CD14-positive monocyte (primary cell): Measurements from ENCODE around the gene STK32B. TPM values are rescaled to one million over a fixed set of nuclear protein-coding genes. Genes with fewer than 3 reads are reported as not detected.

ENCODE experiments used
- DNase-seq, 3 donors: peaks; one replicate each; pipeline ENCODE4 v3.0.0-alpha.2; 2011 to 2022
- H2AFZ ChIP-seq: 2 replicates; pipeline ENCODE4 v1.6.0; 2012; ENCODE audit warnings: mild to moderate bottlenecking, low read depth, low read length, inconsistent platforms; ENCODE audit not compliant: insufficient read depth, poor library complexity, severe bottlenecking
- H3K27ac ChIP-seq, 2 donors: 1 replicate in 1 of 2; 2 replicates in 1 of 2; pipeline ENCODE4 v1.5.1; 2012 to 2013; ENCODE audit warnings: low read length in 2 of 2, control low read depth in 1 of 2, inconsistent platforms in 1 of 2, low read depth in 1 of 2, mild to moderate bottlenecking in 1 of 2
- H3K27me3 ChIP-seq, 2 donors: one replicate each; pipeline versions ENCODE4 v1.6.0 to v1.6.1; 2011 to 2013; ENCODE audit warnings: low read length in 2 of 2; ENCODE audit not compliant: control insufficient read depth in 2 of 2, insufficient read depth in 2 of 2
- H3K36me3 ChIP-seq, 2 donors: replicated peaks in 1 of 2; 1 replicate in 1 of 2; 2 replicates in 1 of 2; pipeline versions ENCODE4 v1.5.1 to v1.6.1; 2012 to 2013; ENCODE audit warnings: low read length in 2 of 2, control low read depth in 1 of 2, inconsistent platforms in 1 of 2, mild to moderate bottlenecking in 1 of 2; ENCODE audit not compliant: insufficient read depth in 2 of 2, control insufficient read depth in 1 of 2
- H3K4me1 ChIP-seq, 2 donors: 1 replicate in 1 of 2; 2 replicates in 1 of 2; pipeline versions ENCODE4 v1.5.1 to v1.6.1; 2012 to 2013; ENCODE audit warnings: low read length in 2 of 2, control low read depth in 1 of 2, inconsistent platforms in 1 of 2, mild to moderate bottlenecking in 1 of 2, moderate library complexity in 1 of 2; ENCODE audit not compliant: insufficient read depth in 2 of 2, control insufficient read depth in 1 of 2
- H3K4me2 ChIP-seq: replicated peaks from 2 replicates; pipeline ENCODE3; 2012; ENCODE audit warnings: low read length, moderate library complexity, mild to moderate bottlenecking; ENCODE audit not compliant: poor library complexity, severe bottlenecking; ENCODE audit errors: extremely low read depth
- H3K4me3 ChIP-seq, 3 experiments: fragments of 200-600 bp in 1 of 3; sonication (generic) in 1 of 3; replicated peaks in 1 of 3; 1 replicate in 2 of 3; 2 replicates in 1 of 3; pipeline ENCODE4 v1.5.1; 2011 to 2013; ENCODE audit warnings: low read length in 3 of 3, mild to moderate bottlenecking in 3 of 3, control low read depth in 2 of 3, low read depth in 2 of 3, inconsistent platforms in 1 of 3, moderate library complexity in 1 of 3
- H3K79me2 ChIP-seq: 2 replicates; pipeline ENCODE4 v1.6.0; 2012; ENCODE audit warnings: mild to moderate bottlenecking, control low read depth, inconsistent platforms, low read length, moderate library complexity; ENCODE audit not compliant: insufficient read depth
- H3K9ac ChIP-seq: 2 replicates; pipeline ENCODE4 v1.6.0; 2017; ENCODE audit warnings: low read length, mild to moderate bottlenecking; ENCODE audit not compliant: insufficient read depth, poor library complexity, severe bottlenecking
- H3K9me3 ChIP-seq, 2 donors: replicated peaks in 1 of 2; 1 replicate in 1 of 2; 2 replicates in 1 of 2; pipeline versions ENCODE4 v1.5.1 to v1.6.1; 2012 to 2013; ENCODE audit warnings: low read length in 2 of 2, control low read depth in 1 of 2; ENCODE audit not compliant: control insufficient read depth in 1 of 2, insufficient read depth in 1 of 2
- H4K20me1 ChIP-seq: 2 replicates; pipeline ENCODE4 v1.6.0; 2012; ENCODE audit warnings: mild to moderate bottlenecking, low read length, control low read depth, moderate library complexity; ENCODE audit not compliant: insufficient read depth
- H3K27ac Mint-ChIP-seq, 7 donors: one replicate each; pipeline ENCODE4 v1.8.0; 2020; ENCODE audit warnings: mild to moderate bottlenecking in 7 of 7, mixed read lengths in 7 of 7, moderate library complexity in 6 of 7, inconsistent platforms in 2 of 7
- H3K27me3 Mint-ChIP-seq, 3 donors: one replicate each; pipeline ENCODE4 v1.8.0; 2021 to 2022; ENCODE audit warnings: low read depth in 3 of 3, mild to moderate bottlenecking in 3 of 3, mixed read lengths in 3 of 3, moderate library complexity in 3 of 3, inconsistent platforms in 1 of 3
- H3K36me3 Mint-ChIP-seq, 2 donors: one replicate each; pipeline ENCODE4 v1.8.0; 2020; ENCODE audit warnings: mixed read lengths in 2 of 2, inconsistent platforms in 1 of 2, mild to moderate bottlenecking in 1 of 2
- H3K4me1 Mint-ChIP-seq: one replicate; pipeline ENCODE4 v1.8.0; 2020; ENCODE audit warnings: mild to moderate bottlenecking, mixed read lengths
- H3K4me3 Mint-ChIP-seq, 2 donors: one replicate each; pipeline ENCODE4 v1.8.0; 2020; ENCODE audit warnings: mild to moderate bottlenecking in 2 of 2, mixed read lengths in 2 of 2, moderate library complexity in 1 of 2
- H3K9me3 Mint-ChIP-seq, 7 donors: one replicate each; pipeline ENCODE4 v1.8.0; 2020 to 2022; ENCODE audit warnings: mixed read lengths in 7 of 7, mild to moderate bottlenecking in 6 of 7, moderate library complexity in 6 of 7, inconsistent platforms in 2 of 7
- WGBS: methylation state at CpG from one replicate; pipeline ENCODE4 v1.1.5; 2013; ENCODE audit warnings: missing lambda C conversion rate; ENCODE audit not compliant: insufficient coverage; 5-methylcytosine and 5-hydroxymethylcytosine counted together
- intact Hi-C, 2 donors: fragments of 100-400 bp; cut with micrococcal nuclease; formaldehyde crosslinking; loops; one replicate each; pipeline versions ENCODE4 v1.15.0 to v1.15.1; 2023
- polyA plus RNA-seq, 3 donors: library from polyadenylated mRNA; depleted of rRNA in 1 of 3; unstranded in 2 of 3; stranded (reverse) in 1 of 3; fragments of 300-500 nt in 2 of 3; fragments of >200 nt in 1 of 3; fragmentation: Illumina TruSeq in 2 of 3; gene quantifications; 1 replicate in 2 of 3; 2 replicates in 1 of 3; pipeline ENCODE4 v1.2.3, GENCODE V29; 2012 to 2021
- TF ChIP-seq, protein P1 (sequence below): fragments of 200-600 bp; IDR thresholded peaks from one replicate; pipeline ENCODE4 v1.8.0; 2022; ENCODE audit warnings: antibody characterized with exemption, mild to moderate bottlenecking

The STK32B gene
- polyA plus RNA-seq, 3 donors = 0.61 to 1.7 (median 0.75) TPM

DNA sequence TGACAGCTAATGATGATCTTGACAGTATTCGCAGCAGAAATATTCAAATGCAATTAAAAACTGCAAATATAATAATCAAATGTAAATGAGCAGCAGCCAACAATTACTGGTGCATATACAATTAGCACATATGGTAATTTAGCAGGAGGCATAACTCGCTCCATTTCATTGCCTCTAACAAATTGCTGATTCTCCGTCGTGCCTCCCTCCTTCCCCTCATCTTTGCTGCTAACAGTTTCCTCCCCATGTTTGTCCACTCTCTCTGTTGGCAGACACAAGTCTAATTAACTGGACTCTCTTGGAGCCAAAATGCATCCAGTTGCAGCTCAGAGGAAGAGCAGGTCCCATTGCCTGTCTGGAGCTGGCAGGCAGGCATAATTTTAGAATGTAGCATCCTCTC is 210.6 kb downstream of the STK32B start:
- Mint-ChIP-seq H3K27me3 (no peaks in the 10 kb centered on the region), H3K36me3 (no peaks in the 10 kb centered on the region), H3K27ac (no peak overlapping the region), H3K4me3 (no peak overlapping the region), H3K4me1 (no peaks in the 10 kb centered on the region), H3K9me3 (peaks cover 0 to 2% (median 0%) of the 10 kb centered on the region in 7 donors)
- no peaks in the 10 kb centered on the region for H3K9me3 ChIP-seq
- DNase-seq = no peak
- TF ChIP-seq, protein P1, sequence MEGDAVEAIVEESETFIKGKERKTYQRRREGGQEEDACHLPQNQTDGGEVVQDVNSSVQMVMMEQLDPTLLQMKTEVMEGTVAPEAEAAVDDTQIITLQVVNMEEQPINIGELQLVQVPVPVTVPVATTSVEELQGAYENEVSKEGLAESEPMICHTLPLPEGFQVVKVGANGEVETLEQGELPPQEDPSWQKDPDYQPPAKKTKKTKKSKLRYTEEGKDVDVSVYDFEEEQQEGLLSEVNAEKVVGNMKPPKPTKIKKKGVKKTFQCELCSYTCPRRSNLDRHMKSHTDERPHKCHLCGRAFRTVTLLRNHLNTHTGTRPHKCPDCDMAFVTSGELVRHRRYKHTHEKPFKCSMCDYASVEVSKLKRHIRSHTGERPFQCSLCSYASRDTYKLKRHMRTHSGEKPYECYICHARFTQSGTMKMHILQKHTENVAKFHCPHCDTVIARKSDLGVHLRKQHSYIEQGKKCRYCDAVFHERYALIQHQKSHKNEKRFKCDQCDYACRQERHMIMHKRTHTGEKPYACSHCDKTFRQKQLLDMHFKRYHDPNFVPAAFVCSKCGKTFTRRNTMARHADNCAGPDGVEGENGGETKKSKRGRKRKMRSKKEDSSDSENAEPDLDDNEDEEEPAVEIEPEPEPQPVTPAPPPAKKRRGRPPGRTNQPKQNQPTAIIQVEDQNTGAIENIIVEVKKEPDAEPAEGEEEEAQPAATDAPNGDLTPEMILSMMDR = no peak
- H3K9ac ChIP-seq = no peak overlapping the region
- H3K79me2 ChIP-seq = no peaks in the 10 kb centered on the region
- H4K20me1 ChIP-seq = no peaks in the 10 kb centered on the region
- no peaks in the 10 kb centered on the region for H3K27me3 ChIP-seq
- H2AFZ ChIP-seq = no peak overlapping the region
- intact Hi-C loops = no loop called here
- H3K4me3 ChIP-seq = no peak overlapping the region
- H3K4me1 ChIP-seq = no peaks in the 10 kb centered on the region
- H3K36me3 ChIP-seq = no peaks in the 10 kb centered on the region
- 96% methylated on average over 3 of the region's 4 CpGs for WGBS
- H3K27ac ChIP-seq = no peak overlapping the region
- H3K4me2 ChIP-seq = no peak overlapping the region

DNA sequence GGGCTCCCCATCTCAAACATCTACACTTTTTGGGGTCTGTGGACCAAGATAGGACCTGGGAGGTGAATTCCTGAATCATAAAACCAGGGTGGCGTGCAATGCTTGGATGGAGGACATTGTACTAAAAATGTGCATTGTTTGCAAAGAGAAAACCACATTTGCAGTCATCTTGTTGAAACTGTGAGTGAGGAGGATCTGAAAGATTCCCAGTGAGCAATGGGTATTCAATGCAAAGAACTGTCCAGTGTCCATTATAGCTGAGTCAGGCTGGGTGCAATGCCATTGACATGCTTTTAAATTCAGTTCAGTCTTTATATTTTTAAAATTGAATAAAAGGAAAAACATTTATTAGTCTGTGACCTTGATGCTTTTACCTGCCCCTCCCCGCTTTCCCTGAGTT is 215.7 kb downstream of the STK32B start:
- WGBS = 92% methylated on average over 1 of the region's 2 CpGs
- peaks cover 0 to 2% (median 0%) of the 10 kb centered on the region in 7 donors for H3K9me3 Mint-ChIP-seq

More for the DNA sequence above, 215.7 kb downstream of the STK32B start:
- Histone ChIP-seq H3K4me1 (no peaks in the 10 kb centered on the region), H3K27ac (no peak overlapping the region), H3K4me3 (no peak overlapping the region), H3K27me3 (no peaks in the 10 kb centered on the region), H4K20me1 (no peaks in the 10 kb centered on the region), H3K9ac (no peak overlapping the region), H2AFZ (no peak overlapping the region), H3K4me2 (no peak overlapping the region), H3K79me2 (no peaks in the 10 kb centered on the region), H3K36me3 (no peaks in the 10 kb centered on the region), H3K9me3 (no peaks in the 10 kb centered on the region)
- Mint-ChIP-seq H3K4me1 (no peaks in the 10 kb centered on the region), H3K27me3 (no peaks in the 10 kb centered on the region), H3K27ac (no peak overlapping the region), H3K4me3 (no peak overlapping the region), H3K36me3 (no peaks in the 10 kb centered on the region)
- intact Hi-C loops = no loop called here
- DNase-seq = no peak
- TF ChIP-seq, protein P1 = no peak
